Astrocyte of the cerebellum (primary cell): ENCODE results near the gene DYNLL1.
A peak's percentile ranks its signal among the peaks of the same experiment; 100 is the strongest.

Experiments
- DNase-seq: peaks from one replicate; pipeline ENCODE4 v3.0.0-alpha.2; 2011; ENCODE audit warnings: low read depth
- H3K4me3 ChIP-seq: 2 replicates; pipeline ENCODE4 v1.5.1; 2011; ENCODE audit warnings: mild to moderate bottlenecking, low read depth, low read length, moderate library complexity
- in situ Hi-C: cut with HindIII; loops from 2 replicates; pipeline ENCODE4 v1.10.0; 2017; ENCODE audit warnings: low sequenced_read_pairs
- TF ChIP-seq, protein P1 (sequence below): IDR thresholded peaks from 2 replicates; pipeline ENCODE4 v1.5.1; 2012; ENCODE audit warnings: low read length, low read depth, moderate library complexity, mild to moderate bottlenecking; ENCODE audit errors: missing control alignments

The DYNLL1 gene

DNA sequence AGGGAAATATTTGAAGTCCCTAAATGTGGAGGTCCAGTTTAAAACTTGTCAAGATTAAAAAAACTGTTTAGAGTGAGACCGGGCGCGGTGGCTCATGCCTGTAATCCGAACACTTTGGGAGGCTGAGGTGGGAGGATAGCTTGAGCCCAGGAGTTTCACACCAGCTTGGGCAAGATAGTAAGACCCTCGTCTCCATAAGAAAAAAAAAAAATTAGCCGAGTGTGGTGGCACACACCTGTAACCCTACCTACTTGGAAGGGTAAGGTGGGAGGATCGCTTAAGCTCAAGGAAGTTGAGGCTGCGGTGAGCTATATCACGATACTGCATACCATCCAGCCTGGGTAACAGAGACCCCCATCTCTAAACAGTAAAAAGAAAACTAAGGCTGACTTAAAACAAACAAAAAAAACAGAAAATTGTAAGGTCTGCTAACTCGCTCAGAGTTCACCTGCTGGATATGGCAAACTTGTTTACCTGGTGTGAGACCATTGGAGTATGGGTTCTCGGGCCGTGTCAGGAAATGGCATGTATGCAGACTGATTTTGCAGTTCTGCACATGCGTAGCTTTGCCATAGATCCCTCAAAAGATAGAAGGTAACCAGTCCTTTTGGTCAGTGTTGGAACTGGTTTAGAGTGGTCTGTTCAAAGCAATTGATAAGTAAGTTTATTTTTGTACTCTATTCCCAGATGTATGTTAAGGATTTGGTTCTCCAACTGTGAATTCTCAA is 40.3 kb downstream of the DYNLL1 start:
- no peak for DNase-seq
- TF ChIP-seq, protein P1, sequence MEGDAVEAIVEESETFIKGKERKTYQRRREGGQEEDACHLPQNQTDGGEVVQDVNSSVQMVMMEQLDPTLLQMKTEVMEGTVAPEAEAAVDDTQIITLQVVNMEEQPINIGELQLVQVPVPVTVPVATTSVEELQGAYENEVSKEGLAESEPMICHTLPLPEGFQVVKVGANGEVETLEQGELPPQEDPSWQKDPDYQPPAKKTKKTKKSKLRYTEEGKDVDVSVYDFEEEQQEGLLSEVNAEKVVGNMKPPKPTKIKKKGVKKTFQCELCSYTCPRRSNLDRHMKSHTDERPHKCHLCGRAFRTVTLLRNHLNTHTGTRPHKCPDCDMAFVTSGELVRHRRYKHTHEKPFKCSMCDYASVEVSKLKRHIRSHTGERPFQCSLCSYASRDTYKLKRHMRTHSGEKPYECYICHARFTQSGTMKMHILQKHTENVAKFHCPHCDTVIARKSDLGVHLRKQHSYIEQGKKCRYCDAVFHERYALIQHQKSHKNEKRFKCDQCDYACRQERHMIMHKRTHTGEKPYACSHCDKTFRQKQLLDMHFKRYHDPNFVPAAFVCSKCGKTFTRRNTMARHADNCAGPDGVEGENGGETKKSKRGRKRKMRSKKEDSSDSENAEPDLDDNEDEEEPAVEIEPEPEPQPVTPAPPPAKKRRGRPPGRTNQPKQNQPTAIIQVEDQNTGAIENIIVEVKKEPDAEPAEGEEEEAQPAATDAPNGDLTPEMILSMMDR = no peak
- peak overlapping the region; percentile 98 for H3K4me3 ChIP-seq
- in situ Hi-C loops = no loop called here

DNA sequence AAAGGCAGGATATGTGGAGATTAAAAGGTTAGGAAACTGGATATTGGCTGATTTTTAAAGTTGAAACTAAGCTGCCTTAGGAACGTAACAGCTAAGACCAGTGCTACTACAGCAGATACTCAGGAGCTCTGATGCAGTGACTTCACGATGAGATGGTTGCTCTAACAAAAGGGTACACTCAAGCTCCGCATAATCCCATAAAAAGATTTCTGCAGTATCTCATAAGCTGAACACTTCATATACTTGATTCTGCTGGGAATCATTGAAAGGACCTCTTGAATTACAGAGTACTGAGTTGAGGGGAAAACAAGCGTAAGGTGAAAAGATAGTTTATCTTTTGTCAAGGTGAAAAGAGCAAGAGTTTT is 41.9 kb downstream of the DYNLL1 start:
- DNase-seq = no peak
- TF ChIP-seq, protein P1 = no peak
- in situ Hi-C loops = no loop called here
- peak overlapping the region; percentile 31 for H3K4me3 ChIP-seq

DNA sequence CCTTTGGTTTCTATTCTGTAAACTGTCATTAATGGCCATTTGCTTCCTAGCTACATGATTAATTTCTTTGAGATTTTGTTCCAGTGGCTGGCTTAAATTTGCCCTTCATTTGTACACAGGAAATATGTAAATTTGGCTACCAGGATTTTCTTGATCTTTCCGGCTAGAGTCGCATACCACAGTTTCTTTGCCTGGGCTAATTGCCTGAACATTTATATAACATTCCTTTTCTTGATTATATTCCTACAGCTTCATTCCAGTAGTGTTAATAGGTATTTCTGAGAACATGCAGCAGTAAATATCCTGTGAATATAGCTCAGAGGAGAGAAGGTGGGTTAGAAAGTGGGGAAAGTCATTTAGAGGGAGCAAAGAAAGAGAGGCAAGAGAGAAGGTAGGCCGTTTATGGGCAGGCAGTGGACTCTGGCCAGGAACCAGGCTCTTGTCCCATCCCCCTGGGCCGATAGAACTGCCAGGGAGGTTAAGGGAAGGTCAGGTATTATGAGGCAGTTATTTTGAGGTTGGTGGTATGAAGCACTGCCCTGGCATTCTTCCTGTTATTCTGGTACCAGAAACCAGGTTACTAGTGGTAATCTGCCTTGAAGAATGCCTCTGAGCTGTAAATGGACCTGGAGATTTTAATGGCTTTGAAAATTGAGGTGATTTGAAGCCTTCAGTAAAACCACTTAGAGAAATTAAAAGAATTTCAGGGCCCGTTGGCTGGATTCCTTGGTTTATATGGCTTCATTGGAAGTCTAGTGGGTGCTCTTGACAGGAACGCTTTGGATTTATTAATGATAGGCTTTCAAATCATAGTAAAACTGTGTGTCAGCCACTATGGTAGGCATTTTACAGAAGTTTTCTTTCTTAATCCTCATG is 42.6 kb downstream of the DYNLL1 start:
- peak; percentile 64 for DNase-seq
- TF ChIP-seq, protein P1 = no peak
- H3K4me3 ChIP-seq = peak overlapping the region; percentile 31
- in situ Hi-C loops = no loop called here

DNA sequence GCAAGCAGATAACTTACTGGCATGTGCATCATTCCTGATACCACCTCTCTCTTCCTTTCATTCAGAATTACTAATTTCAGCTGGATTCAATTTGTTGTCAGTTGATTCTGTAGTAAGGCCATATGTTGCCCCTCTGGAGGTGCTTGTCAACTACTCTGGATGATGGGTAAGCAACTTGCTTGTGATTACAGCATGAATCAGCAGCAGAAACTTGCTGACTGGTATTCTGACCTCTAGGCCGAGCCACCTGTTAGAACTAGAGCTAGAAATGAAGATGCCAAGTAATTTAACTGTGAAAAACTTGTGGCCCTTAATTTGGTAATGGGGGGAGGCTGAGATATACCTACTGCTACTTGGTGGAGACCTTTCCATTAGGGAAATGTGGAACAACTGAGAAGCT is 43.4 kb downstream of the DYNLL1 start:
- TF ChIP-seq, protein P1 = no peak
- H3K4me3 ChIP-seq = no peak overlapping the region
- in situ Hi-C loops = no loop called here
- no peak for DNase-seq

DNA sequence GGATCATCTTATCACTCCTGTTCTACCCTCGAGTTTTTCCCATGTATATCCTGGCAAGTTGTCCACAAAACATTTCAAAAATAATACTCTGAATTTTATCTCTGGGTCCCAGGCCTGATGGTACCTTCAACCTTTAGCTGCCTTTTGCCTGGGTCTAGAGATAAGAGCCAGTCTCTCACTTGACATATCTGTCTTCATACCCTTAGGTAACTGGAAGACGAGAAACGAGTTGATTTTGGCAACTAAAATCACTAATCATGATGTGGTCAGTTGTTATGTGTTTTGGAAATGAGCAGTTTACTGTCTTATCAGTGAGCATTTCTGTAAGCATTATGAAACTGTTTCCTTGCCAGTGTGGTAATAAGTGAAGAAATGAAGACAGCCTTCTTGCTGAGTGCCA is 44.5 kb downstream of the DYNLL1 start:
- TF ChIP-seq, protein P1 = no peak
- no peak for DNase-seq
- in situ Hi-C loops = no loop called here
- no peak overlapping the region for H3K4me3 ChIP-seq

DNA sequence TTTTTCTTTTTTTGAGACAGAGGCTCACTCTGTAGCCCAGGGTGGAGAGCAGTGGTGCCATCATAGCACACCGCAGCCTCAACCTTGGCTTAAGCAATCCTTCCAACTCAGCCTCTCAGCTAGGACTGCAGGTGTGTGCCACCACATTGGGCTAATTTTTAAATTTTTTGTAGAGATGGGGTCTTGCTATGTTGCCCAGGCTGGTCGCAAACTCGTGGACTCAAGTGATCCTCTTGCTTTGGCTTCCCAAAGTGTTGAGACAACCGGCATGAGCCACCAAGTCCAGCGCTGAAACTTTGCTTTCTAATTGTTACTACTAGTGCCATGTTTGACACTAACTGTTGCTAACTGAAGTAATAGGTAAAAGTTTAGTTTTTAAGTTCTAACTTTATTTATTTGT is 46.3 kb downstream of the DYNLL1 start:
- DNase-seq = no peak
- no peak overlapping the region for H3K4me3 ChIP-seq
- in situ Hi-C loops = no loop called here
- TF ChIP-seq, protein P1 = no peak
